ENCODE results near the gene HYAL1.

- no peak for TF ChIP-seq CTCF (IDR thresholded peaks at IDR 0.05)
- no peak for TF ChIP-seq POLR2A (IDR thresholded peaks at IDR 0.05)
These were observed 35.6 kb upstream of the HYAL1 start for GRCh38 chr3:50338965-50339364.

Measured in esophagus squamous epithelium (tissue), 4 donors.